AG20443 (cell line): ENCODE data around the gene APEH.
"Not testable (repeated sequence)": the region's sequence is repeated elsewhere in the genome, so short reads cannot be mapped to it uniquely, and the experiment has no call there.

Experiments
- DNase-seq: peaks from one replicate; pipeline ENCODE4 v3.0.0; 2012; ENCODE audit warnings: low spot score, mixed read lengths

The APEH gene

GRCh38 chr3:49690856-49691255 lies 16.7 kb downstream of the APEH start:
- not testable (repeated sequence) for DNase-seq

GRCh38 chr3:49691481-49691880 lies 17.3 kb downstream of the APEH start:
- not testable (repeated sequence) for DNase-seq

- not testable (repeated sequence) for DNase-seq
These were observed 20.4 kb downstream of the APEH start for GRCh38 chr3:49694409-49695070.

- not testable (repeated sequence) for DNase-seq
These were observed 21.3 kb downstream of the APEH start for GRCh38 chr3:49695350-49696015.

- no peak for DNase-seq
These were observed 25.3 kb downstream of the APEH start for GRCh38 chr3:49699281-49699979.

GRCh38 chr3:49700014-49700413 lies 25.9 kb downstream of the APEH start:
- no peak for DNase-seq

- no peak for DNase-seq
These were observed 26.4 kb downstream of the APEH start for GRCh38 chr3:49700453-49701128.

GRCh38 chr3:49701388-49702077 lies 27.4 kb downstream of the APEH start:
- DNase-seq = peak; percentile 50

GRCh38 chr3:49702672-49703071 lies 28.5 kb downstream of the APEH start:
- DNase-seq = no peak

- peak; percentile 92 for DNase-seq
These were observed 29.3 kb downstream of the APEH start for GRCh38 chr3:49703443-49703927.

- DNase-seq = no peak
These were observed 29.8 kb downstream of the APEH start for GRCh38 chr3:49703956-49704355.

GRCh38 chr3:49704629-49705028 lies 30.5 kb downstream of the APEH start:
- DNase-seq = no peak

- no peak for DNase-seq
These were observed 31.3 kb downstream of the APEH start for GRCh38 chr3:49705390-49705960.

- no peak for DNase-seq
These were observed 32.4 kb downstream of the APEH start for GRCh38 chr3:49706456-49707112.

- DNase-seq = no peak
These were observed 32.9 kb downstream of the APEH start for GRCh38 chr3:49707113-49707480.

GRCh38 chr3:49709852-49710251 lies 35.7 kb downstream of the APEH start:
- no peak for DNase-seq

- no peak for DNase-seq
These were observed 37.3 kb downstream of the APEH start for GRCh38 chr3:49711489-49711888.

- no peak for DNase-seq
These were observed 38.0 kb downstream of the APEH start for GRCh38 chr3:49712166-49712565.

GRCh38 chr3:49712631-49713317 lies 38.6 kb downstream of the APEH start:
- no peak for DNase-seq

GRCh38 chr3:49713336-49714105 lies 39.4 kb downstream of the APEH start:
- no peak for DNase-seq
